Rectal smooth muscle tissue (tissue), 1 donor: ENCODE data around the gene SFXN3.

ENCODE experiments used
- H3K27ac ChIP-seq: one replicate; pipeline ENCODE4 v1.7.0; 2013; ENCODE audit warnings: low read depth, low read length, inconsistent platforms
- H3K27me3 ChIP-seq: one replicate; pipeline ENCODE4 v1.7.0; 2013; ENCODE audit warnings: low read length; ENCODE audit not compliant: control insufficient read depth, insufficient read depth
- H3K36me3 ChIP-seq: one replicate; pipeline ENCODE4 v1.7.0; 2013; ENCODE audit warnings: low read length; ENCODE audit not compliant: control insufficient read depth, insufficient read depth
- H3K4me1 ChIP-seq: one replicate; pipeline ENCODE4 v1.7.0; 2013; ENCODE audit warnings: low read length; ENCODE audit not compliant: control insufficient read depth, insufficient read depth
- H3K4me3 ChIP-seq: one replicate; pipeline ENCODE4 v1.7.0; 2013; ENCODE audit warnings: low read length
- H3K9ac ChIP-seq: one replicate; pipeline ENCODE4 v1.7.0; 2013; ENCODE audit warnings: low read length

Gene SFXN3, protein sequence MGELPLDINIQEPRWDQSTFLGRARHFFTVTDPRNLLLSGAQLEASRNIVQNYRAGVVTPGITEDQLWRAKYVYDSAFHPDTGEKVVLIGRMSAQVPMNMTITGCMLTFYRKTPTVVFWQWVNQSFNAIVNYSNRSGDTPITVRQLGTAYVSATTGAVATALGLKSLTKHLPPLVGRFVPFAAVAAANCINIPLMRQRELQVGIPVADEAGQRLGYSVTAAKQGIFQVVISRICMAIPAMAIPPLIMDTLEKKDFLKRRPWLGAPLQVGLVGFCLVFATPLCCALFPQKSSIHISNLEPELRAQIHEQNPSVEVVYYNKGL

DNA sequence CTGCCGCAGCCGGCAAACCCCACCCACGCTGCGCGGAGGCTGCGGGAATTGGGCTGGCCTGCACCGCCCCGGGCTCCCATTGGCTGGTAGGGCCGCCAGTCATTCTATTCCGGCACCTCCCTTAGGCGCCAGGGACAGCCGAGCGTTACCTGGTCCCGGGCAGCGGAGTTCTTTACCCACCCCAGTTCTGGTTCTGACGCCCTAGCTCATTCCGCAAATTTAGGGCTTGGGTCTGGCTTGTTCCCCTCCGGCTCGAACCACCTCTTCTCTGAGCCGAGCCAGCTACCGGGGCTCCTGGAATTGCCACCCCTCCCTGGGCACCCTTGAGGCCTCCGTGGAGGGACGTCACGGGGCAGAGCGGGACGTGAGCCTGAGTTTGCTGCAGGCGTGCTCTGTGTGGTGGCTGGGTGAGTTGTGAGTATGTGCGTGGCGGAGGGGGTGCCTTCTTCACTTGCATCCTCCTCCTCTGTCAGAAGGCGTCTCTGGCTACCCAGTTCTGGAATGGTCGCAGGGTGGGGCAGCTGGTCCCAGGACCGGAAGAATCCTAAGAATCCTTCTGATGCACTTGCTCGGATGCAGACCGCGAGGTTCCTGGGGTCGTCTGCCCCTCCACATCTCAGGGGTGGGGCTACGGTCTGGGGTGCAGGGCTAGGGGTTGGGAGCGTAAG lies at the start of gene SFXN3, which contains the start of gene PDZD7:
SFXN3 (plus strand) TSS at position 107 of the 668 bp plus-strand sequence. CDS start 3,461 bp downstream, outside the sequence.
PDZD7 (minus strand) TSS at position 2 of the 668 bp plus-strand sequence. CDS start 910 bp downstream, outside the sequence.
- Histone ChIP-seq H3K27me3 (no peaks in the 10 kb centered on the region), H3K36me3 (peaks cover 9% of the 10 kb centered on the region), H3K4me3 (peak within 1 kb of the TSS; percentile 86), H3K27ac (peak within 1 kb of the TSS; percentile 91), H3K9ac (peak within 1 kb of the TSS; percentile 70), H3K4me1 (no peaks in the 10 kb centered on the region)

DNA sequence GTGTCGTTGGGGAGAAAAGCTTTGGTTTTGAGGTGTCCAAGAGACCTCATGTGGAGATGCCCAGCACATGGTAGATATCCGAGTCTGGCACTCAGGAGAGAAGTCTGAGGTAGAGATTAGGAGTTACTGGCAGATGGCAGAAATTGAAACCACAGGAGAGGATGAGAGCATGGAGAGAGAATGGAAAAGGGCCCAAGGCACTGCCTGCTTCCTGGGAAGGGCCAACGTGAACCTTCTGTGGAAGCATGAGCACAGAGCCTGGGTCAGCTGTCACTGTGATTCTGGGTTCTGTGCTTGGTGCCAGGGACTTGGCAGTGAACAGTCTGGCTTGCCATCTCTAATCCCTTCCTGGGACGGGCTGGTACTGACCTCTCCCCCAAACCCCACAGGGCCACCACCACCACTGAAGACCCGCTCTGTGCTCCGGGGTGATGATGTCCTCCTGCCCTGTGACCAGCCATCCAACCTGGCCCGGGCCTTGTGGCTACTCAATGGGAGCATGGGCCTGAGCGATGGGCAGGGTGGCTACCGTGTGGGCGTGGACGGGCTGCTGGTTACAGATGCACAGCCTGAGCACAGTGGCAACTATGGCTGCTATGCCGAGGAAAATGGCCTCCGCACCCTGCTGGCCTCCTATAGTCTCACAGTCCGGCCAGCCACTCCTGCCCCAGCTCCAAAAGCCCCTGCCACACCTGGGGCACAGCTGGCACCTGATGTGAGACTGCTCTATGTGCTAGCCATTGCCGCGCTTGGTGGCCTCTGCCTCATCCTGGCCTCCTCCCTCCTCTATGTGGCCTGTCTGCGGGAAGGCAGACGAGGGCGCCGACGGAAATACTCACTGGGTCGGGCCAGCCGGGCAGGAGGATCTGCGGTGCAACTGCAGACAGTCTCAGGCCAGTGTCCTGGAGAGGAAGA lies 47.9 kb upstream of the SFXN3 start:
- H3K4me3 ChIP-seq, result no peak overlapping the region
- H3K27me3 ChIP-seq, result no peaks in the 10 kb centered on the region
- peaks cover 14% of the 10 kb centered on the region for H3K4me1 ChIP-seq
- H3K9ac ChIP-seq, result no peak overlapping the region
- peaks cover 25% of the 10 kb centered on the region for H3K36me3 ChIP-seq
- H3K27ac ChIP-seq, result no peak overlapping the region

DNA sequence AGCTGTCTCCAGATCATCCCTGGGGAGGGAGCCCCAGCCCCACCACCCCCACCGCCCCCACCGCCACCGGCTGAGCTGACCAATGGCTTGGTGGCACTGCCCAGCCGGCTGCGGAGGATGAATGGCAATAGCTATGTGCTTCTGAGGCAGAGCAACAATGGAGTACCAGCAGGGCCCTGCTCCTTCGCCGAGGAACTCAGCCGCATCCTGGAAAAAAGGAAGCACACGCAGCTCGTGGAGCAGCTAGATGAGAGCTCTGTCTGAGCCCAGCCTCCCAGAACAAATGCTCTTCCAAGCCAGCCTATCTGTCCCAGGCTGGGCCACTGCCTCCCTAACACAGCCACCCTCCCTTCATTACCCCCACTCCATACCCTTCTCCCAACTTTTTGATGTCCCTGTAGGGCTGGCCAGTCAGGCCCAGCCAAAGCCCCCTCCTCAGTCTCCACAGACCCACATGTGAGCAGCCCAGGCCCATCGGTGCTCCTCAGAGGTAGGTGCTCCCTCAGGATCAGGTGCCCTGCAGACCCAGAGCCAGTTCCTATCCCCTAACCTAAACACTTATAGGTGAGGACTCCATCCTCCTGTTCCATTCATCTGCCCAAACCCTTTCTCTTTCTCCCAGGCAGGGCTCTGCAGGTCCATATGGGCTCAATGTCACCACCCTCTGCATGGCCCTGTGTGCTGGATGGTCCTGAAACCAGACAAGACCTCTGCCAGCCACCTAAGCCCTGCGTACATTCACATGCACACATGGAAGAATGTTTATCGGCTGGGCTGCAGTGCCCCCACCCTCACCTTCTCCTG lies 47.0 kb upstream of the SFXN3 start:
- H3K27me3 ChIP-seq, result no peaks in the 10 kb centered on the region
- H3K36me3 ChIP-seq, result peaks cover 23% of the 10 kb centered on the region
- no peak overlapping the region for H3K4me3 ChIP-seq
- H3K9ac ChIP-seq, result no peak overlapping the region
- H3K4me1 ChIP-seq, result peaks cover 14% of the 10 kb centered on the region
- no peak overlapping the region for H3K27ac ChIP-seq

DNA sequence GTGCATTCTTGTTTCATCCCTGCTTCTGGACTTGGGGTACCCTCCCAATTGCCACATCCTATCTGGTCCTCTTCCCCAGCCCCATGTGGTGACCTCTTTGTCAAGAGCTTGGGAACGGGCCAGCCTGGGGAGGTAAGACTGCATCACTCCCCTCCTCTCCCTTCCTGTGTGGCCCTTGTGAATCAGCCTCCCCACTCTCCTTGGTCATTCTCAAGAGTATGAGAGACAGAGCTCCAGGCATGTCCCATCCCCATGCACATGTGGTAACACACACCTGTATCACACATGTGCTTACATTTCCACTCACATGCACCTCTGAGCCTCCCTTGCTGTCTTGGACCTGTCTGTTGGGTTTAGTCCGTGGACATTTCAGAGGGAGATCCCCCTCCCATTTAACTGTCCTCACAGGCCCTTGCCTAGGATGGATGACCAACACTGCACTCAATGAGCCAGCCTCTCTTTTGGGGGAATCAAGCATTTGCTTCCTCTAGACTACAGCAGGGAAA lies 46.3 kb upstream of the SFXN3 start:
- Histone ChIP-seq H3K4me1 (peaks cover 14% of the 10 kb centered on the region), H3K36me3 (peaks cover 19% of the 10 kb centered on the region), H3K27me3 (no peaks in the 10 kb centered on the region), H3K4me3 (no peak overlapping the region), H3K9ac (no peak overlapping the region), H3K27ac (no peak overlapping the region)

DNA sequence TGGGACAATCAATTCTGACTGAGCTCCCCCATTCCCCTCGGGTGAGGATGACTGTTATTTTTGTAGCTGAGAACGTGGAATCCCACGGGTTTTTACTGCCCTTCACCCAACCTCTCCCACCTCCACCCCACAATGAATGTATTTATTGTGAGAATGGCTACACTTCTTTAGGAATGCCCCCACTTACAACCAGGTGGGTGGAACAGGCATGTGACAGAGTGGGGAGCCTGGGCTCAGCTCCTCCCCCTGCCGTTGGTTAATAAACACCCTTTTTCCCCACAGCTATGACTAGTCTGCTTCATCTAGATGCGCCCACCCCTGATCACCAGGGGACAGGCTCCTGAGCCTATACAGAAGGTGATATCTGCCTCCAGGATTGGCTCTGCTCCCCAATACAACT lies 45.7 kb upstream of the SFXN3 start:
- no peaks in the 10 kb centered on the region for H3K27me3 ChIP-seq
- no peak overlapping the region for H3K4me3 ChIP-seq
- no peak overlapping the region for H3K27ac ChIP-seq
- no peak overlapping the region for H3K9ac ChIP-seq
- peaks cover 13% of the 10 kb centered on the region for H3K36me3 ChIP-seq
- peaks cover 14% of the 10 kb centered on the region for H3K4me1 ChIP-seq

DNA sequence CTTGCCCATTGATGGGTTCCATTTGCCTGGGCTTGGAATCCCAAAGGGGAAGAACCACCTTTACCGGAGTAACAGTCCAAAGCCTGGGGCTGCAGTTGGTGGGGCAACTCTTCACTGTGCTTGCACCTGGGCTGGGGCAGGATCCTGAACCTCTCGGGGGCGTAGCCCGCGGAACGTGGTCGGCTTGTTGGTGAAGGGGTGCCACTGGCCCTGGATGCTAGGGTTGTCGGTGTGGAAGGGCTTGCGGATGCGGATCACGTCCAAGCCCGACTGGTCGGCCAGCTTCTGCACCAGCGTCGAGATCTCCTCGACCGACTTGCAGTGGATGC lies 44.4 kb upstream of the SFXN3 start:
- peaks cover 16% of the 10 kb centered on the region for H3K36me3 ChIP-seq
- H3K4me1 ChIP-seq, result peaks cover 14% of the 10 kb centered on the region
- no peaks in the 10 kb centered on the region for H3K27me3 ChIP-seq
- peak overlapping the region; percentile 79 for H3K27ac ChIP-seq
- H3K4me3 ChIP-seq, result peak overlapping the region; percentile 95
- peak overlapping the region; percentile 49 for H3K9ac ChIP-seq

DNA sequence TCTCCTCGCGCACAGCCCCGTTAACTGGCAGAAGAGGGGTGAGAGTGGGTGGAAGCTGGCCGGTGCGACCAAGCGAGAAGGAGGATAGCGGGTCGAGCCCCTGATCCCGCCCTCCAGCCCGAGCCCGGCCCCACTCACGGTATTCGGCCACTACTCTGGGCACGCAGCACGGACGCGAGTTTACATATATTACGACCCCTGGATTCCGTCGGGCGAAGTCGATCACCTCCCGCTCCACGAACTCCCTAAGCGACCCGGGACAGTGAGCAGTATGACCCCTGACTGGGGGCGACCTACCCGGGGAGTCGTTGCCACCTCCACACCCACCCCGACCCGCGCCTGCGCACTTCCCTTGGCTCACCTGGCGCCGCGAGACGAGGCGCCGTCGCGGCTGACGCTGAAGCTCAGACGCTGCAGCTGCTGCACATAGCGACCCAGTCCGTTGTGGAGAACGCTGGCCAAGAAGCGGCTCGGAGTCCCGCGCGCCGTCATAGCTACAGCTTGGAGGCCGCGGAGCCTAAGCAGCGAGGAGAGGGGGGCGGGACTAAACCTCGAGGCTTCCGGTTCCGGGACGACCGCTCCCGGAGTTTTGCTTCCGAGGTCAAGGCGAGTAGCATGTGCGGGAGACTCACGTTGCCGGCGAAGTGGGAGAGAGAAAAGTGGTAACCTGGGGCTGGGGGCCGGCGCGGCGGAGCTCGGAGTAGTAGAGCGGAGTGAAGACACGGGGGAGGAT lies 43.9 kb upstream of the SFXN3 start, which contains the start of the genes MRPL43 and TWNK:
MRPL43 (minus strand) TSS at position 546 of the 733 bp plus-strand sequence; CDS start at position 492, 54 bp downstream.
TWNK (plus strand) TSS at position 592 of the 733 bp plus-strand sequence. CDS start 668 bp downstream, outside the sequence.
- Histone ChIP-seq H3K27me3 (no peaks in the 10 kb centered on the region), H3K4me3 (peak within 1 kb of the TSS; percentile 95), H3K4me1 (peaks cover 14% of the 10 kb centered on the region), H3K27ac (peak within 1 kb of the TSS; percentile 79), H3K36me3 (peaks cover 16% of the 10 kb centered on the region), H3K9ac (peak within 1 kb of the TSS; percentile 49)

DNA sequence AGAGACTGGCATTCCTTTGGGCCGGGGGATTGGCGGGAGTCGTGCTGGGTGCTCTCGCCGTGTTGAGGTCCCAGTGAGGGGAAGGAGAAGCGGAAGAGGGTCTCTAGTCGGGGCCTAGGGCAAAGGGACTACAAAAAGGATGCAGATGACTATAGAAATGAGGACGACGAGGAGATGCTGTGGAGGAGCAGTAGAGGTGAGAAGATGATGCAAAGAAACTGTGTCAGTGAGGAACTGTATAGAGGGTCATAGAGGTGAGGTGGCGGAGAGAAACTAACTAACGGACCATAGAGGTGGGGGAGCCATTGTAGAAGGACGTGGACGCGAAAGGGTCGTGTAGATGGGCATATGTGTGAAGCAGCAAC lies 43.4 kb upstream of the SFXN3 start:
- Histone ChIP-seq H3K36me3 (peaks cover 16% of the 10 kb centered on the region), H3K27ac (peak overlapping the region; percentile 79), H3K4me3 (peak overlapping the region; percentile 95), H3K9ac (peak overlapping the region; percentile 43), H3K4me1 (peaks cover 14% of the 10 kb centered on the region), H3K27me3 (no peaks in the 10 kb centered on the region)

DNA sequence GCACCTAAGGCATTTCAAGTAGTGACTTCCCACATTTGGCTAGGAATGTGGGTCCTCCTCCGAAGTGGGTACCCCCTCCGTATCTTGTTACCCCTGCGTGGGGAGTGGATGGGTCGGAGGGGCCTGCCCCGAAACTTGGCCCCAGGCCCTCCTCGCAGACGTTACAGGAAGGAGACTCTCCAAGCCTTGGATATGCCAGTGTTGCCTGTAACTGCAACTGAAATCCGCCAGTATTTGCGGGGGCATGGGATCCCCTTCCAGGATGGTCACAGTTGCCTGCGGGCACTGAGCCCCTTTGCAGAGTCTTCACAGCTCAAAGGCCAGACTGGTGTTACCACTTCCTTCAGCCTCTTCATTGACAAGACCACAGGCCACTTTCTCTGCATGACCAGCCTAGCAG lies 42.9 kb upstream of the SFXN3 start:
- Histone ChIP-seq H3K4me3 (peak overlapping the region; percentile 95), H3K27ac (no peak overlapping the region), H3K9ac (no peak overlapping the region), H3K27me3 (no peaks in the 10 kb centered on the region), H3K36me3 (peaks cover 16% of the 10 kb centered on the region), H3K4me1 (peaks cover 14% of the 10 kb centered on the region)

DNA sequence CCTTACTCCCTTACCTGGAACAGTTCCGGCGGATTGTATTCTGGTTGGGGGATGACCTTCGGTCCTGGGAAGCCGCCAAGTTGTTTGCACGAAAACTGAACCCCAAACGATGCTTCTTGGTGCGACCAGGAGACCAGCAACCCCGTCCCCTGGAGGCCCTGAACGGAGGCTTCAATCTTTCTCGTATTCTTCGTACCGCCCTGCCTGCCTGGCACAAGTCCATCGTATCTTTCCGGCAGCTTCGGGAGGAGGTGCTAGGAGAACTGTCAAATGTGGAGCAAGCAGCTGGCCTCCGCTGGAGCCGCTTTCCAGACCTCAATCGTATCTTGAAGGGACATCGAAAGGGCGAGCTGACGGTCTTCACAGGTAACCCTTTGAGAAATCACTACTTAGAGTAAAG lies 41.9 kb upstream of the SFXN3 start:
- Histone ChIP-seq H3K36me3 (peaks cover 16% of the 10 kb centered on the region), H3K9ac (no peak overlapping the region), H3K27me3 (no peaks in the 10 kb centered on the region), H3K4me1 (peaks cover 14% of the 10 kb centered on the region), H3K27ac (no peak overlapping the region), H3K4me3 (no peak overlapping the region)
